G401 (cell line): ENCODE measurements around the gene AKAP13. TPM values are rescaled to one million over a fixed set of nuclear protein-coding genes. Genes with fewer than 3 reads are reported as not detected.

Experiments
- DNase-seq: peaks from one replicate; pipeline ENCODE4 v3.0.0-alpha.2; 2015; ENCODE audit warnings: low spot score
- in situ Hi-C: cut with HindIII; loops from 2 replicates; pipeline ENCODE4 v1.10.0; 2016; ENCODE audit warnings: low sequenced_read_pairs, mixed read lengths
- total RNA-seq: library from RNA; depleted of rRNA; stranded (reverse); fragments of >200 nt; shearing (Covaris generic); gene quantifications from 2 replicates; pipeline ENCODE4 v1.2.3, GENCODE V29; 2014

AKAP13 gene
- total RNA-seq, 1 experiment from 2014 or later, result 39.2 TPM

DNA sequence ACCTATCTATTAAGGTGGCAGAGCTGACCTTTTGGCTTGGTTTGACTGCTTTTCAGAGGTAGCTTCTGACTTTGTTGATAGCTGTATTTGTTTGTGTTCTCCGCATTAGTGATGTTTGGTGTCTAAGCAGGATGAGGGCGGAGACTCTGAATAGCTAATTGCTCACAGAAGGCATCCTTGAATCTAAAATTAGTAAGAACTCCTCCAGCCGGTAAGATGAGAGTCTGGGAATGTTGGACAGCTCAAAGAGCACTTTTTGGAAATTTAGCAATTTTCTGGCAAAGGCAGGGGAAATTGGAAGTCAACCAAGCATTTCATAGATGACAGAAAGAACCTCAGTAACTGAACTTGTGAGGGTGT is 240.3 kb downstream of the AKAP13 start:
- DNase-seq, result no peak
- in situ Hi-C loops, result no loop called here

GRCh38 chr15:85621094-85621493 is 240.7 kb downstream of the AKAP13 start:
- in situ Hi-C loops, result no loop called here
- no peak for DNase-seq

- in situ Hi-C loops, result no loop called here
Measured at GRCh38 chr15:85622221-85622831, 241.9 kb downstream of the AKAP13 start.

GRCh38 chr15:85623315-85624049 is 243.1 kb downstream of the AKAP13 start:
- no peak for DNase-seq
- in situ Hi-C loops, result no loop called here

More at GRCh38 chr15:85622221-85622831, 241.9 kb downstream of the AKAP13 start:
- DNase-seq, result no peak

GRCh38 chr15:85624291-85624801 is 243.9 kb downstream of the AKAP13 start:
- in situ Hi-C loops, result no loop called here
- DNase-seq, result no peak

DNA sequence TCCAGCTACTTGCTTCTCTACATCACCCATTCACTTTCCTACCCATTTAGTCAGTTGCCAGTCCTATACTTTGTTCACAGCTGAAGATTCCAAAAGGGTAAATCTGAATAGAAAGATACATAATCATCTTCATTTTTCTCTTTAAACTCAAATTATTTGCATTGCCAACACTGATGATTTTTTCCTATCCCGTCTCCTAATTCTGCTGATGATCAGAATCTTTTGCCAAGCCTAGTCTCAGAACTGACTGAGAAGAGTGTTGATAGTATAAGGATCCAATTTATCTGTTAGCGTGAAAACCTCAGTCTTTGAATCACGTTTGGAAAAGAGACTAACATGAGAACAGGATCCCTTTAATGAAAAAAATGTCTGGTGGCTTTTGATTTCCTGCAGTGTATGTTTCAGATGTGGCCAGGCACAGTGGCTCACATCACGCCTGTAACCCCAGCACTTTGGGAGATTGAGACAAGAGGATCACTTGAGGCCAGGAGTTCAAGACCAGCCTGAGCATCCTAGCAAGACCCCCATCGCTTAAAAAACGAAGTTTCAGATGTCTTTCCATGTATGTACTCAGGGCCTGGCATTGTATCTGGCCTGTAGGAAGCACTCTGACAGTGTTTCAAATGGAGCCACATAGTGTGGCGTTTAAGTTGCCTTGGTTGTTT is 244.9 kb downstream of the AKAP13 start:
- no peak for DNase-seq
- in situ Hi-C loops, result no loop called here

DNA sequence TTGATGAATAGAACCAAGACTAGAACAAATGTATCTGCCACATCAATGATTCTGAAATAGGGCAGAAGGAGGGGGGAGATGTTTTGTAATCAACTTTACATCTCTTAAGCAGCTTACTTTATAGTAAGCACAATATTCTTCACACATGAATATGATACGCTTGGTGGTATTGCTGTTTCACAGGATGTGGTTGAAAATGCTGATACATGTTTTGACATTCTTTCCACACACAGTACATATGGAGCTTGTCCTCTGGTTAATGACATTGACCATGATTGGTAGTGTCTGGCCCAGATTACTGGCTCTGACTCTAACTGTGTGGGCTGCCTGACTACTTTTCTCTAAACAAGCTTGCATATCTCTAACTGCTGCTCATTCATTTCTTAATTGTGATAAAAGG is 245.5 kb downstream of the AKAP13 start:
- DNase-seq, result no peak
- in situ Hi-C loops, result no loop called here

DNA sequence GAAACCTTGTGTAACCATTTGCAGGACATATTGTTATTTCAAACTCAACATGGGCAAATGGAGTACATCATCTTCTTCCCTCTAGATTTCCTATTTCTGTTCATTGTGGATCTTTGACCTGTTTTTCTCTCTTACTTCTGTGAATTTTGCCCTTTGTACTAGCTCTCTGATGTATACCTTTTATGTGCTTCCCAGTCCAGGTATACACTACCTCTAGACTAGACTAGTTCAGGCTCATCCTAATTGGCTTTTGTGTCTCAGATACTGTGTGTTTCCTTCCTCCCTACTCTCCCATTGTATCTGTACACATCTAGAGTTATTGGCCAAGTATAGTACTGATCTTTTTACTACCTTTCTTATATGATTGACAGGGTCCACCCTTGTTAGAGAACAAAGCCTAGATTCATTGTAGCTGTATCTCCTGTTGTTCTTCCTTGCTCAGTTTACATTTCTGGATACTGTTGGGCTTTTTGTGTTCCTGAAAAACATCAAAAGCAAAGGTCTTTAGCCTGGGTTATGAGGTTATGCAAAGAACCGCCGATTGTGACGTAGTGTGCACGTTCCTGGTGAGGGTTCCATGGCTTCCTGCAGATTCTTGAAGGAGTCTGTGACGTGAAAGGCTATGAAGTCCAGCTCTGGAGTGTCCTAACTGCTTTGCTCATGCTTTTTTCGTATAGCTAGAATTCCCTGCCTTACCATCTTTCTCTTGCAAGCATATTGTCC is 247.0 kb downstream of the AKAP13 start:
- no peak for DNase-seq
- in situ Hi-C loops, result no loop called here

- DNase-seq, result no peak
- in situ Hi-C loops, result no loop called here
Measured at GRCh38 chr15:85630311-85630710, 249.9 kb downstream of the AKAP13 start.

DNA sequence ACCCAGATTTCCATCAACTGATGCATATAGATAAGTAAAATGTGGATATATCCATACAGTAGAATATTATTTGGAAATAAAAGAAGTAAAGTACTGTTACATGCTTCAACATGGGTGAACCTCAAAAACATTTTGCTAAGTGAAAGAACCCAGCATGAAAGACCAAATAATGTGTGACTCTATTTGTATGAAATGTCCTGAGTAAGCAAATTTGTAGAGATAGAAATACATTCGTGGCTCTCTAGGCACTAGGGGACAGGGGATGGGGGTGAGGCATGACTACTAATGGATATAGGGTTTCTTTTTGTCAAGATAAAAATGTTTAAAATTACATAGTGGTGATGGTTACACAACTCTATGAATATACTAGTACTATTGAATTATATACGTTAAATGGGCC is 250.6 kb downstream of the AKAP13 start:
- no peak for DNase-seq
- in situ Hi-C loops, result no loop called here

- in situ Hi-C loops, result no loop called here
- no peak for DNase-seq
Measured at GRCh38 chr15:85632014-85632413, 251.6 kb downstream of the AKAP13 start.

DNA sequence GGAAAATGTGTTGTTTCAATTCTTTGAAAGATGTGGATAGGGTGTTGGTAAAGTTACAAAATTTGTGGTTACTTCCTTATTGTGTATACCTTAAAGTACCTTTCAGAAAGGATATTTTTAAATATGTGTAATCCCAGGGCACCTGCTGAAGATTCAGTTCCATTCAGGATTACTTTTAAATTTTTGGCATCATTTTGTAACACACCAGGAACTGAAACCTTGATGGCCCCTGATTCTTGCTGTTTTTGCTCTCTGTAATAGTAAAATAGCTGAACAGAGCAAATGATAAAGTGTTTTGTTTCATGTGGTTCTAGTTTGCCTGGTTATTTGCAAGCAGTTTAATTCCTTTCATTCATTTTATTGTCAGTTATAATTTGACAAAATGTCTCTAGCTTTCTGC is 253.5 kb downstream of the AKAP13 start:
- DNase-seq, result no peak
- in situ Hi-C loops, result no loop called here

DNA sequence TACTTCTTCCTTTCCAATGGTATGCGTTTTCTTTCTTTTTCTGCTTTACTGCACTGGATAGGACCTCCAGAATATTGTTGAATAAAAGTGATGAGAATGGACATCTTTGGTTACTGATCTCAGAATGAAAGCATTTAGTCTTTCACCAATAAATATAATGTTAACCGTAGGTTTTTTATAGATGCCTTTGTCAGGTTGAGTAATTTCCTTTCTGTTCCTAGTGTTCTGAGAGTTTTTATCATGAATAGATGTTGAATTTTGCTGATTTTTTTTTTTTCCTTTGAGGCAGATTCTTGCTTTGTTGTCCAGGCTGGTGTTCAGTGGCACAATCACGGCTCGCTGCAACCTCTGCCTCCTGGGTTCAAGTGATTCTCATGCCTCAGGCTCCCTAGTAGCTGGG is 255.9 kb downstream of the AKAP13 start:
- no peak for DNase-seq
- in situ Hi-C loops, result no loop called here

GRCh38 chr15:85639752-85640381 is 259.5 kb downstream of the AKAP13 start:
- DNase-seq, result no peak
- in situ Hi-C loops, result no loop called here

- DNase-seq, result no peak
- in situ Hi-C loops, result no loop called here
Measured at GRCh38 chr15:85642065-85642692, 261.8 kb downstream of the AKAP13 start.

GRCh38 chr15:85642693-85643066 is 262.3 kb downstream of the AKAP13 start:
- in situ Hi-C loops, result no loop called here
- DNase-seq, result no peak

- in situ Hi-C loops, result no loop called here
- no peak for DNase-seq
Measured at GRCh38 chr15:85646538-85647091, 266.2 kb downstream of the AKAP13 start.

- in situ Hi-C loops, result no loop called here
- no peak for DNase-seq
Measured at GRCh38 chr15:85649372-85649771, 269.0 kb downstream of the AKAP13 start.

- in situ Hi-C loops, result no loop called here
- DNase-seq, result no peak
Measured at GRCh38 chr15:85651548-85651947, 271.1 kb downstream of the AKAP13 start.
